A549 (cell line): ENCODE results near the gene SH3BP5. TPM values are rescaled to one million over a fixed set of nuclear protein-coding genes. Genes with fewer than 3 reads are reported as not detected.

Experiments used
- ATAC-seq, 2 experiments: fragments of 200-7000 bp in 1 of 2; fragments of >200 bp in 1 of 2; cut with Nextera tagmentation in 1 of 2; cut with Tn5 transposase in 1 of 2; 3 replicates each; pipeline versions ENCODE4 v1.8.0 to v1.9.1; 2018 to 2020; ENCODE audit warnings: mild to moderate bottlenecking in 1 of 2, moderate library complexity in 1 of 2
- CTCF ChIA-PET: fragments of 300-600 bp; sonication (Branson Sonifier 250); formaldehyde crosslinking; extraction: SDS; loops from one replicate; lab custom pipeline; 2021; ENCODE audit warnings: antibody characterized with exemption, inconsistent platforms; lab: Yijun Ruan, JAX
- POLR2A ChIA-PET: fragments of 350-600 bp; formaldehyde crosslinking; extraction: SDS; loops from one replicate; lab custom pipeline; 2021; ENCODE audit warnings: antibody characterized with exemption, inconsistent platforms; lab: Yijun Ruan, JAX
- DNase-seq, 2 experiments: peaks; one replicate each; pipeline versions ENCODE4 v3.0.0 to v3.0.0-alpha.2; 2011 to 2016; ENCODE audit warnings: low read depth in 1 of 2, low spot score in 1 of 2
- FAIRE-seq: peaks from 2 replicates; lab custom pipeline; 2011; peaks lifted over from hg19 to GRCh38; lab: Jason Lieb, UNC
- H3K27ac ChIP-seq, 2 experiments: fragments of >200 bp; sonication (Bioruptor Twin); formaldehyde crosslinking; 3 replicates each; pipeline ENCODE4 v1.5.1; 2016 to 2017
- H3K4me1 ChIP-seq: fragments of >200 bp; sonication (Bioruptor Twin); formaldehyde crosslinking; 3 replicates; pipeline ENCODE4 v1.6.1; 2016
- H3K4me2 ChIP-seq: fragments of >200 bp; sonication (Bioruptor Twin); formaldehyde crosslinking; 3 replicates; pipeline ENCODE4 v1.6.1; 2016
- H3K4me3 ChIP-seq: fragments of >200 bp; sonication (Bioruptor Twin); formaldehyde crosslinking; 3 replicates; pipeline ENCODE4 v1.5.1; 2016
- H3K9me3 ChIP-seq: fragments of >200 bp; sonication (Bioruptor Twin); formaldehyde crosslinking; 3 replicates; pipeline ENCODE4 v1.6.1; 2016
- ATOH8 ChIP-seq: fragments of 250-450 bp; sonication (Bioruptor Pico); IDR thresholded peaks from 2 replicates; pipeline ENCODE4 v1.5.0; 2020; ENCODE audit warnings: low read depth, mild to moderate bottlenecking, moderate library complexity
- CBX2 ChIP-seq: fragments of 200-600 bp; sonication (generic); IDR thresholded peaks from 2 replicates; pipeline ENCODE4 v1.6.1; 2016; ENCODE audit warnings: low read depth, mild to moderate bottlenecking, borderline replicate concordance
- CHD4 ChIP-seq: fragments of 200-600 bp; sonication (generic); IDR thresholded peaks from 2 replicates; pipeline ENCODE4 v1.6.1; 2016; ENCODE audit warnings: antibody characterized with exemption, mild to moderate bottlenecking, borderline replicate concordance
- EHF ChIP-seq: fragments of 250-450 bp; sonication (Bioruptor Pico); IDR thresholded peaks from 2 replicates; pipeline ENCODE4 v1.5.0; 2020; ENCODE audit warnings: mild to moderate bottlenecking
- FOSB ChIP-seq: fragments of 250-450 bp; sonication (Bioruptor Pico); IDR thresholded peaks from 2 replicates; pipeline ENCODE4 v1.5.0; 2020; ENCODE audit warnings: mild to moderate bottlenecking, moderate library complexity
- FOSL2 ChIP-seq, 2 experiments: fragments of 450-650 bp in 1 of 2; fragments of >200 bp in 1 of 2; sonication (Bioruptor Twin) in 1 of 2; formaldehyde crosslinking; IDR thresholded peaks; 2 replicates each; pipeline versions ENCODE4 v1.5.0 to v1.6.1; 2016 to 2020; ENCODE audit warnings: mild to moderate bottlenecking in 1 of 2, moderate library complexity in 1 of 2
- FOXS1 ChIP-seq: fragments of 250-450 bp; sonication (Bioruptor Pico); IDR thresholded peaks from 2 replicates; pipeline ENCODE4 v1.5.0; 2020; ENCODE audit warnings: mild to moderate bottlenecking, moderate library complexity
- HMGXB4 ChIP-seq: fragments of 250-450 bp; sonication (Bioruptor Pico); IDR thresholded peaks from 2 replicates; pipeline ENCODE4 v1.5.0; 2021; ENCODE audit warnings: mild to moderate bottlenecking, moderate library complexity, borderline replicate concordance
- HOXB5 ChIP-seq: fragments of 250-450 bp; sonication (Bioruptor Pico); IDR thresholded peaks from 2 replicates; pipeline ENCODE4 v1.5.0; 2020; ENCODE audit warnings: mild to moderate bottlenecking, moderate library complexity
- JUN ChIP-seq, 2 experiments: fragments of >200 bp; sonication (Bioruptor Twin); formaldehyde crosslinking; IDR thresholded peaks; 2 replicates in 1 of 2; 3 replicates in 1 of 2; pipeline ENCODE4 v1.6.1; 2016 to 2017
- KDM5A ChIP-seq: fragments of 200-600 bp; sonication (generic); IDR thresholded peaks from 2 replicates; pipeline ENCODE4 v1.6.1; 2016; ENCODE audit warnings: antibody characterized with exemption, mild to moderate bottlenecking
- MAFK ChIP-seq: fragments of 450-650 bp; IDR thresholded peaks from 2 replicates; pipeline ENCODE4 v1.6.1; 2014; ENCODE audit not compliant: partially characterized antibody
- MAZ ChIP-seq: fragments of 150-350 bp; IDR thresholded peaks from 2 replicates; pipeline ENCODE4 v1.6.1; 2014; ENCODE audit warnings: antibody characterized with exemption, low read depth, low read length, borderline replicate concordance
- NFE2L2 ChIP-seq: fragments of 150-350 bp; conservative IDR thresholded peaks from 2 replicates; pipeline ENCODE4 v1.6.1; 2014; ENCODE audit warnings: low read length
- NPAS2 ChIP-seq: fragments of 250-450 bp; sonication (Bioruptor Pico); IDR thresholded peaks from 2 replicates; pipeline ENCODE4 v1.8.0; 2022; ENCODE audit warnings: mild to moderate bottlenecking, moderate library complexity, borderline replicate concordance
- NR3C1 ChIP-seq: fragments of >200 bp; sonication (Bioruptor Twin); formaldehyde crosslinking; IDR thresholded peaks from 3 replicates; pipeline ENCODE4 v1.6.1; 2017
- RFX5 ChIP-seq: fragments of 450-650 bp; IDR thresholded peaks from 2 replicates; pipeline ENCODE4 v1.7.1; 2014; ENCODE audit warnings: antibody characterized with exemption, mild to moderate bottlenecking, moderate library complexity
- TFCP2L1 ChIP-seq: fragments of 250-450 bp; sonication (Bioruptor Pico); IDR thresholded peaks from 2 replicates; pipeline ENCODE4 v1.5.0; 2021; ENCODE audit warnings: mild to moderate bottlenecking
- ZC3H11A ChIP-seq: fragments of 450-650 bp; IDR thresholded peaks from 2 replicates; pipeline ENCODE4 v1.6.1; 2014; ENCODE audit warnings: antibody characterized with exemption, mild to moderate bottlenecking
- ZFP36 ChIP-seq: fragments of 450-650 bp; IDR thresholded peaks from 2 replicates; pipeline ENCODE4 v1.6.1; 2014; ENCODE audit warnings: borderline replicate concordance; ENCODE audit not compliant: partially characterized antibody
- ZSCAN20 ChIP-seq: fragments of 250-450 bp; sonication (Bioruptor Pico); IDR thresholded peaks from 2 replicates; pipeline ENCODE4 v1.8.0; 2022; ENCODE audit warnings: mild to moderate bottlenecking, moderate library complexity
- WGBS: methylation state at CpG from one replicate; pipeline ENCODE4 v1.1.6; 2017; ENCODE audit errors: missing lambda C conversion rate; 5-methylcytosine and 5-hydroxymethylcytosine counted together
- polyA plus RNA-seq, 4 experiments: library from polyadenylated mRNA; depleted of rRNA in 3 of 4; stranded (reverse); fragments of >200 nt; fragmentation: RNase III in 1 of 4; extraction: RNeasy Plus Mini Kit Qiagen cat#74134 plus additional on column Dnase treatment in 1 of 4; gene quantifications; 2 replicates in 3 of 4; 3 replicates in 1 of 4; pipeline ENCODE4 v1.2.3, GENCODE V29; 2011 to 2017
- TF ChIP-seq, protein P1 (sequence below): fragments of 450-650 bp; IDR thresholded peaks from 2 replicates; pipeline ENCODE4 v1.6.1; 2014; ENCODE audit warnings: antibody characterized with exemption
- TF ChIP-seq, protein P2 (sequence below): fragments of >200 bp; sonication (Bioruptor Twin); formaldehyde crosslinking; IDR thresholded peaks from 2 replicates; pipeline ENCODE4 v1.6.1; 2016
- TF ChIP-seq, protein P3 (sequence below): IDR thresholded peaks from 2 replicates; pipeline ENCODE4 v1.6.1; 2012; ENCODE audit warnings: low read depth, borderline replicate concordance
- TF ChIP-seq, protein P4 (sequence below): IDR thresholded peaks from 2 replicates; pipeline ENCODE4 v1.6.1; 2012

Gene SH3BP5
- polyA plus RNA-seq, 2 of the 4 experiments (the other 2 are of a cell fraction) = 10.9 to 16.0 TPM

GRCh38 chr3:15372918-15373317 lies 40.5 kb upstream of the SH3BP5 start (continued):
- TF ChIP-seq FOSL2 (IDR thresholded peaks at IDR 0.05) = no peak
- TF ChIP-seq FOSL2 (CRISPR knock-in tag; IDR thresholded peaks at IDR 0.05) = no peak
- TF ChIP-seq ZC3H11A = no peak
- TF ChIP-seq KDM5A = no peak
- no peak for TF ChIP-seq HOXB5 (CRISPR knock-in tag)
- no peak for TF ChIP-seq CBX2
- no peak for TF ChIP-seq FOXS1 (CRISPR knock-in tag)
- TF ChIP-seq HMGXB4 (CRISPR knock-in tag) = no peak

- Histone ChIP-seq H3K27ac (no peak overlapping the region), H3K4me3 (no peak overlapping the region)
- WGBS = 87% methylated on average over 6 of the region's 6 CpGs
- no peak for ATAC-seq
- TF ChIP-seq MAZ (no peak), RFX5 (no peak), TFCP2L1 (no peak), NFE2L2 (no peak), ATOH8 (CRISPR knock-in tag) (no peak), FOSB (CRISPR knock-in tag) (no peak), EHF (CRISPR knock-in tag) (no peak), ZFP36 (no peak), NPAS2 (no peak), NR3C1 (no peak), HOXB5 (CRISPR knock-in tag) (no peak), ZSCAN20 (no peak), CHD4 (no peak), FOXS1 (CRISPR knock-in tag) (no peak), JUN (IDR thresholded peaks at IDR 0.05) (no peak), MAFK (no peak)
- TF ChIP-seq, protein P1, sequence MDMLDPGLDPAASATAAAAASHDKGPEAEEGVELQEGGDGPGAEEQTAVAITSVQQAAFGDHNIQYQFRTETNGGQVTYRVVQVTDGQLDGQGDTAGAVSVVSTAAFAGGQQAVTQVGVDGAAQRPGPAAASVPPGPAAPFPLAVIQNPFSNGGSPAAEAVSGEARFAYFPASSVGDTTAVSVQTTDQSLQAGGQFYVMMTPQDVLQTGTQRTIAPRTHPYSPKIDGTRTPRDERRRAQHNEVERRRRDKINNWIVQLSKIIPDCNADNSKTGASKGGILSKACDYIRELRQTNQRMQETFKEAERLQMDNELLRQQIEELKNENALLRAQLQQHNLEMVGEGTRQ = no peak
- TF ChIP-seq, protein P2, sequence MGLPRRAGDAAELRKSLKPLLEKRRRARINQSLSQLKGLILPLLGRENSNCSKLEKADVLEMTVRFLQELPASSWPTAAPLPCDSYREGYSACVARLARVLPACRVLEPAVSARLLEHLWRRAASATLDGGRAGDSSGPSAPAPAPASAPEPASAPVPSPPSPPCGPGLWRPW = no peak
- TF ChIP-seq, protein P3, sequence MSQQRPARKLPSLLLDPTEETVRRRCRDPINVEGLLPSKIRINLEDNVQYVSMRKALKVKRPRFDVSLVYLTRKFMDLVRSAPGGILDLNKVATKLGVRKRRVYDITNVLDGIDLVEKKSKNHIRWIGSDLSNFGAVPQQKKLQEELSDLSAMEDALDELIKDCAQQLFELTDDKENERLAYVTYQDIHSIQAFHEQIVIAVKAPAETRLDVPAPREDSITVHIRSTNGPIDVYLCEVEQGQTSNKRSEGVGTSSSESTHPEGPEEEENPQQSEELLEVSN = no peak
- TF ChIP-seq, protein P4, sequence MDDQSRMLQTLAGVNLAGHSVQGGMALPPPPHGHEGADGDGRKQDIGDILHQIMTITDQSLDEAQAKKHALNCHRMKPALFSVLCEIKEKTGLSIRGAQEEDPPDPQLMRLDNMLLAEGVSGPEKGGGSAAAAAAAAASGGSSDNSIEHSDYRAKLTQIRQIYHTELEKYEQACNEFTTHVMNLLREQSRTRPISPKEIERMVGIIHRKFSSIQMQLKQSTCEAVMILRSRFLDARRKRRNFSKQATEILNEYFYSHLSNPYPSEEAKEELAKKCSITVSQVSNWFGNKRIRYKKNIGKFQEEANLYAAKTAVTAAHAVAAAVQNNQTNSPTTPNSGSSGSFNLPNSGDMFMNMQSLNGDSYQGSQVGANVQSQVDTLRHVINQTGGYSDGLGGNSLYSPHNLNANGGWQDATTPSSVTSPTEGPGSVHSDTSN = no peak
- TF ChIP-seq, all 56 proteins: peak for 0
- no peak for FAIRE-seq
- Histone ChIP-seq H3K9me3 (no peaks in the 10 kb centered on the region), H3K4me1 (peaks cover 8% of the 10 kb centered on the region), H3K4me2 (no peak overlapping the region)
- POLR2A ChIA-PET = no interaction called here
- CTCF ChIA-PET = interaction anchor here (0.9 to 4.8 kb wide), 4 partner anchors 9 to 100 kb away, joined by 4 to 29 read pairs (median 5); no protein-coding TSS in a partner anchor
- no peak for DNase-seq
Observed at GRCh38 chr3:15368561-15369135, 36.3 kb upstream of the SH3BP5 start.
